Measurements from ENCODE around the gene CNTFR. TPM values are rescaled to one million over a fixed set of nuclear protein-coding genes. Genes with fewer than 3 reads are reported as not detected.

Gene CNTFR
- total and polyA plus RNA-seq, 7 experiments from 2014 or later, result not detected

- no peaks in the 10 kb centered on the region for H3K9me3 ChIP-seq (ENCODE audit: control insufficient read depth in 2 of 3, low read length in 3 of 3)
- no peaks in the 10 kb centered on the region for H3K36me3 ChIP-seq (ENCODE audit: control insufficient read depth in 2 of 3, insufficient read depth in 3 of 3, low read length in 3 of 3)
- no peak overlapping the region for H3K27ac ChIP-seq (ENCODE audit: low read depth, low read length)
- H3K27me3 ChIP-seq (ENCODE audit: control insufficient read depth in 2 of 2, insufficient read depth in 2 of 2, low read length in 2 of 2), result no peaks in the 10 kb centered on the region
- Mint-ChIP-seq H3K27ac (no peak overlapping the region), H3K4me1 (peaks cover 0 to 5% (median 0%) of the 10 kb centered on the region in 7 donors), H3K36me3 (no peaks in the 10 kb centered on the region), H3K27me3 (no peaks in the 10 kb centered on the region), H3K4me3 (no peak overlapping the region), H3K9me3 (no peaks in the 10 kb centered on the region)
- intact Hi-C loops (cut with micrococcal nuclease), result no loop called here
- ChIA-PET POLR2A (no interaction called here), CTCF (interaction anchor here (0.9 kb wide), 1 partner anchor 8 kb away, joined by 3 read pairs; no protein-coding TSS in a partner anchor)
- DNase-seq, result no peak
- no peak for ATAC-seq
- H3K4me1 ChIP-seq (ENCODE audit: control insufficient read depth in 2 of 2, insufficient read depth in 2 of 2, low read length in 2 of 2), result no peaks in the 10 kb centered on the region
- no peak overlapping the region for H3K4me3 ChIP-seq (ENCODE audit: low read length)
Observed at GRCh38 chr9:34510497-34511468, 78.7 kb downstream of the CNTFR start.

DNA sequence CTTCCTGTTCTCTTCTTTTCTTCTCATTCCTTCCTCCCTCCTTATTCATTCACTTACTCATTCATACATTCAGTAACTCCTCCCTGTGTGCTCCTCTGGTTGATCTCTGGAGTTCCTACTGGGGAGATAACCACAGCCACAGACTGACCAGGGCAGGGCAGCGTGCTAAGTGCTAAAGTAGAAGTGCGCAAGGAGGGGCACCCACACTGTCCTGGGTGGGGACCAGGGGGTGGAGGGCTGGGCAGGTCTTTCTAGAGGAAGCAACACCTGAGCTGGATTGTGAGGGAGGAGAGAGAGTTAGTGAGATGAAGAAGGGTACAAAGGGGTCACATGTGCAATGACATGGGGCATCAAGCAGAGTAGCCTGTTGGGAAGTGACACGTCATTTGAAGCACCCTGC, 80.6 kb downstream of the CNTFR start:
- Histone ChIP-seq H3K27me3 (ENCODE audit: control insufficient read depth in 2 of 2, insufficient read depth in 2 of 2, low read length in 2 of 2) (no peaks in the 10 kb centered on the region), H3K9me3 (ENCODE audit: control insufficient read depth in 2 of 3, low read length in 3 of 3) (no peaks in the 10 kb centered on the region), H3K36me3 (ENCODE audit: control insufficient read depth in 2 of 3, insufficient read depth in 3 of 3, low read length in 3 of 3) (no peaks in the 10 kb centered on the region), H3K4me3 (ENCODE audit: low read length) (no peak overlapping the region), H3K4me1 (ENCODE audit: control insufficient read depth in 2 of 2, insufficient read depth in 2 of 2, low read length in 2 of 2) (no peaks in the 10 kb centered on the region), H3K27ac (ENCODE audit: low read depth, low read length) (no peak overlapping the region)
- DNase-seq (no peak), ATAC-seq (no peak)
- H3K27me3 Mint-ChIP-seq, result no peaks in the 10 kb centered on the region
- intact Hi-C loops (cut with micrococcal nuclease), result no loop called here
- H3K4me3 Mint-ChIP-seq, result no peak overlapping the region
- ChIA-PET POLR2A (no interaction called here), CTCF (interaction anchor here (0.7 kb wide), 1 partner anchor 10 kb away, joined by 4 read pairs; no protein-coding TSS in a partner anchor)
- no peak overlapping the region for H3K27ac Mint-ChIP-seq
- H3K9me3 Mint-ChIP-seq, result no peaks in the 10 kb centered on the region
- peaks cover 0 to 5% (median 0%) of the 10 kb centered on the region in 7 donors for H3K4me1 Mint-ChIP-seq
- H3K36me3 Mint-ChIP-seq, result no peaks in the 10 kb centered on the region

GRCh38 chr9:34508463-34508862, 81.1 kb downstream of the CNTFR start:
- peaks cover 0 to 4% (median 0%) of the 10 kb centered on the region in 5 donors for H3K27me3 Mint-ChIP-seq
- H3K4me3 Mint-ChIP-seq, result no peak overlapping the region
- Histone ChIP-seq H3K36me3 (ENCODE audit: control insufficient read depth in 2 of 3, insufficient read depth in 3 of 3, low read length in 3 of 3) (no peaks in the 10 kb centered on the region), H3K9me3 (ENCODE audit: control insufficient read depth in 2 of 3, low read length in 3 of 3) (no peaks in the 10 kb centered on the region), H3K4me1 (ENCODE audit: control insufficient read depth in 2 of 2, insufficient read depth in 2 of 2, low read length in 2 of 2) (no peaks in the 10 kb centered on the region), H3K27me3 (ENCODE audit: control insufficient read depth in 2 of 2, insufficient read depth in 2 of 2, low read length in 2 of 2) (no peaks in the 10 kb centered on the region), H3K4me3 (ENCODE audit: low read length) (no peak overlapping the region), H3K27ac (ENCODE audit: low read depth, low read length) (no peak overlapping the region)
- ChIA-PET POLR2A (no interaction called here), CTCF (no interaction called here)
- intact Hi-C loops (cut with micrococcal nuclease), result no loop called here
- DNase-seq (no peak), ATAC-seq (no peak)
- peaks cover 0 to 5% (median 0%) of the 10 kb centered on the region in 7 donors for H3K4me1 Mint-ChIP-seq
- no peaks in the 10 kb centered on the region for H3K9me3 Mint-ChIP-seq
- no peaks in the 10 kb centered on the region for H3K36me3 Mint-ChIP-seq
- no peak overlapping the region for H3K27ac Mint-ChIP-seq

DNA sequence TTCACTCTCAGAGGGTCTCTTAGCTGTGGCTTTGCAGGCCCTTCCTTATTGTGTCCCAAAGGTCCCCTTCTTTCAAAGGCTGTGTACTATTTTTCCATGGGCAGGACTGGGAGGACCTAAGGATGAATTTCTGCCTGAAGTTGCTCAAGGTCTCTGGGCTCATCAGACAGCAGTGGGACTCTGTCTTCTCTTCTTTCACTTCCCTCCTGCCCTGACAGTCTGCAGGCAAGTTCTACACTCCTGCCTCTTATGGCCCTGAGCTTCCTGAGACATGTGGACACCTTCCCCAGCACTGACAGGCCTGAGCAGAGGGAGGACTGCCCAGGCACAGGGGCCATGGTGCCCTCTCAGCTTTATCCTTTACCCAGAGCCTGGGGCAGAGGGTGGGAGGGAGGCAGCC, 81.6 kb downstream of the CNTFR start:
- Mint-ChIP-seq H3K4me3 (no peak overlapping the region), H3K27ac (no peak overlapping the region), H3K27me3 (peaks cover 0 to 4% (median 0%) of the 10 kb centered on the region in 5 donors), H3K4me1 (peaks cover 0 to 5% (median 0%) of the 10 kb centered on the region in 7 donors), H3K9me3 (no peaks in the 10 kb centered on the region), H3K36me3 (no peaks in the 10 kb centered on the region)
- DNase-seq (no peak), ATAC-seq (no peak)
- Histone ChIP-seq H3K36me3 (ENCODE audit: control insufficient read depth in 2 of 3, insufficient read depth in 3 of 3, low read length in 3 of 3) (no peaks in the 10 kb centered on the region), H3K27ac (ENCODE audit: low read depth, low read length) (no peak overlapping the region), H3K9me3 (ENCODE audit: control insufficient read depth in 2 of 3, low read length in 3 of 3) (no peaks in the 10 kb centered on the region), H3K4me1 (ENCODE audit: control insufficient read depth in 2 of 2, insufficient read depth in 2 of 2, low read length in 2 of 2) (no peaks in the 10 kb centered on the region), H3K4me3 (ENCODE audit: low read length) (no peak overlapping the region), H3K27me3 (ENCODE audit: control insufficient read depth in 2 of 2, insufficient read depth in 2 of 2, low read length in 2 of 2) (no peaks in the 10 kb centered on the region)
- intact Hi-C loops (cut with micrococcal nuclease), result no loop called here
- ChIA-PET POLR2A (no interaction called here), CTCF (no interaction called here)

- Histone ChIP-seq H3K4me1 (ENCODE audit: control insufficient read depth in 2 of 2, insufficient read depth in 2 of 2, low read length in 2 of 2) (no peaks in the 10 kb centered on the region), H3K27me3 (ENCODE audit: control insufficient read depth in 2 of 2, insufficient read depth in 2 of 2, low read length in 2 of 2) (no peaks in the 10 kb centered on the region), H3K27ac (ENCODE audit: low read depth, low read length) (no peak overlapping the region), H3K4me3 (ENCODE audit: low read length) (no peak overlapping the region), H3K36me3 (ENCODE audit: control insufficient read depth in 2 of 3, insufficient read depth in 3 of 3, low read length in 3 of 3) (no peaks in the 10 kb centered on the region), H3K9me3 (ENCODE audit: control insufficient read depth in 2 of 3, low read length in 3 of 3) (no peaks in the 10 kb centered on the region)
- CTCF ChIA-PET, result no interaction called here
- DNase-seq, result no peak
- no peak overlapping the region for H3K4me3 Mint-ChIP-seq
- no peak overlapping the region for H3K27ac Mint-ChIP-seq
- intact Hi-C loops (cut with micrococcal nuclease), result no loop called here
- H3K36me3 Mint-ChIP-seq, result no peaks in the 10 kb centered on the region
- H3K4me1 Mint-ChIP-seq, result peaks cover 0 to 5% (median 0%) of the 10 kb centered on the region in 7 donors
- POLR2A ChIA-PET, result no interaction called here
- ATAC-seq, result no peak
- no peaks in the 10 kb centered on the region for H3K9me3 Mint-ChIP-seq
- peaks cover 0 to 4% (median 0%) of the 10 kb centered on the region in 5 donors for H3K27me3 Mint-ChIP-seq
Observed at GRCh38 chr9:34507556-34507955, 82.0 kb downstream of the CNTFR start.

- intact Hi-C loops (cut with micrococcal nuclease), result no loop called here
- no peaks in the 10 kb centered on the region for H3K9me3 ChIP-seq (ENCODE audit: control insufficient read depth in 2 of 3, low read length in 3 of 3)
- ChIA-PET POLR2A (no interaction called here), CTCF (no interaction called here)
- no peaks in the 10 kb centered on the region for H3K36me3 Mint-ChIP-seq
- no peaks in the 10 kb centered on the region for H3K27me3 ChIP-seq (ENCODE audit: control insufficient read depth in 2 of 2, insufficient read depth in 2 of 2, low read length in 2 of 2)
- no peaks in the 10 kb centered on the region for H3K36me3 ChIP-seq (ENCODE audit: control insufficient read depth in 2 of 3, insufficient read depth in 3 of 3, low read length in 3 of 3)
- no peak overlapping the region for H3K27ac Mint-ChIP-seq
- ATAC-seq, result no peak
- H3K4me1 ChIP-seq (ENCODE audit: control insufficient read depth in 2 of 2, insufficient read depth in 2 of 2, low read length in 2 of 2), result no peaks in the 10 kb centered on the region
- H3K27me3 Mint-ChIP-seq, result peaks cover 0 to 4% (median 0%) of the 10 kb centered on the region in 5 donors
- H3K9me3 Mint-ChIP-seq, result no peaks in the 10 kb centered on the region
- H3K4me1 Mint-ChIP-seq, result peaks cover 0 to 3% (median 0%) of the 10 kb centered on the region in 7 donors
- no peak overlapping the region for H3K4me3 ChIP-seq (ENCODE audit: low read length)
- no peak overlapping the region for H3K27ac ChIP-seq (ENCODE audit: low read depth, low read length)
- H3K4me3 Mint-ChIP-seq, result no peak overlapping the region
- DNase-seq, result no peak
Observed at GRCh38 chr9:34506623-34507022, 82.9 kb downstream of the CNTFR start.

Measured in naive thymus-derived CD4-positive, alpha-beta T cell (primary cell).